ENCODE measurements around the gene TTC4.
"Not testable (repeated sequence)": the region's sequence is repeated elsewhere in the genome, so short reads cannot be mapped to it uniquely, and the experiment has no call there.

Gene TTC4

DNA sequence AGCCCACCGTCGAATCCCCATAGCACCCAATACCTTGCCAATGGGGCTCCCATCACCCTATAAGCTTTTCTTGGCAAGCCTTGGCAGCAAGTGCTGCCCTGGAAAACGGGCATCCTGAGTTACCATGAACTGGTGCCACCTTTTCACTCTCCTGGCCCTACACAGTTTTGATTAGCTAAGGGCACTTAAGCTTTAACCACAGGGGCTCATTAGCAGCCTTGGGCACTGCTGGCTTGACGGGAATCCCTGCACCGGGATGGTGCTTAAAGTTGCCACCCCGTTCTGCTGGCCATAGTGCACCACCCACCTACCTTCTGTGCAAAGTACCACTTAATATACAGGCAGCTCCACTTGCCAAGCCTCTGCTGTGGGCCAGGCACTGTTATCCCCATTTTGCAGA, 34.9 kb downstream of the TTC4 start:
- no peak for DNase-seq (ENCODE audit: low read depth)

DNA sequence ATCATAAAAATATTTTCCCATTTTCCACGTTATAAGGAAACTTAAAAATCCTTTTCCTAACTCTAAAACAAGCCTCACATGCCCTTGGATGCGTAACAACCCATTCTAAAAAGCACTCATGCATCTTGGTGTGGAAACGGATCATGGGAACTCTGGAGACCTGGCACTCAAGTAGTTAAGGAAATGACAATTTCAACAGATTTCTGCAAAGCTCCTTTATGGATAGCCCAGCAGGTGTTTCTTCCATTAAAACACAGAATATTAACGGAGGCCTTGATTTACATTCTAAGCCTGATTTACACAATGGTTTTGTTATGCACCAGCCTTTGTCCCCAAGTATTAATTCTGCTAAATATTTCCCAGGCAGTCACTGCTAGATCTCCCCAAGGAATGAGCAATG, 35.8 kb downstream of the TTC4 start:
- DNase-seq (ENCODE audit: low read depth) = no peak

DNA sequence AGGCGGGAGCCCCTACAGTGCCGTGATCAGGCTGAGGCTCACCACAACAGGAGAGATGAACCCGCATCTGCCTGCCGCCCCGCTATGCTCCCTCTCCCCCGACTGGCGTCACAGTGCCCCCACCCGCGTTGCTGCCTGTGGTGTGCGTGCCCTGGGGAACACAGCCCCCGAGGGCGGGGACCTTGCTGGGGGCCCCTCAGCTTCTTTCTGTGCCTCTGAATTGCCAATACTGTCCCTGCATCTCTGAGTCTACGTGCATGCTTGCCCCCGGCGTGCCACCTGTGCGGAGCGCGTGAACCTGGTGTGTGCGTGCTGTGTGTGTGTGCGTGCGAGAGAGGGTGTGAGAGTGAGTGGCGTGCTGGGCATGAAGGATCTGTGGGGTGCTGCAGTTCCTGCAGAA, 38.4 kb downstream of the TTC4 start:
- DNase-seq (ENCODE audit: low read depth) = no peak

DNA sequence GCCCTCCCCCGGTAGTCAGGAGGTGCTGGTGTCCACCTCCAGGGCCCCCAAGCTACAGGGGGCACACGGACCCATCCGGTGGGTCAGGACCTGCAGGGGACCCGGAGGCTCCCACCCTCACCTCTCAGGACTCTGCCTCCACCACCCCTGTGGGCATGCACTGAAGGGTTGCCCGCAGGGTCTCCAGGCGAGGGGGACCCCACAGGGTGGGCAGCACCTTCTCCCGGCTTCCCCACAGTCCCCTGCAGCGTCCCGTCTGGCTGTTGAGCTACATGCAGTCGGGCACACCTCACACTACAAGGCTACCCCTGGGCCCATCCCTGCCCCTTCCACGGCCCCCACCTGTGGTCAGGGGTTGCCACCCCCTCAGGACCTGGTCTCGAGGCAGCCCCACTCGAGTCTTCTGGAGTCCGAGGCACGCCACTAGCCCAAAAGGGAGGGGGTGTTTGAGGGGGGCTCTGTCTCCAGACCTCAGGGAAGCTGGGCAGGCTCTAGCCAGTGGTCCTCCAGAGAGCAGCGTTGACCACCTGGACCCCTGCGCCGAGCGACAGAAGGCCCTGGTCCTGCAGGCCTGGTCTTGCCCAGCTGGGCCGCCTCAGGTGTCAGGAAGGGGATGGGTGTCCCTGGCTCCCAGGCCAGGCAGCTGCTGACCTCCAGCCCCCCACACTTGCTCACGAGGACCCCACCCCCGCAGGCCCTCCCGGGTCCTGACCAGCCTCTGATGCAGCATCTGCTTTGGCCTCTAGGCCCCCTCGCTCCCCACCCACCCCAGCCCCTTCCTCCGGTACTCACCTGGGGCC, 39.0 kb downstream of the TTC4 start:
- no peak for DNase-seq (ENCODE audit: low read depth)

DNA sequence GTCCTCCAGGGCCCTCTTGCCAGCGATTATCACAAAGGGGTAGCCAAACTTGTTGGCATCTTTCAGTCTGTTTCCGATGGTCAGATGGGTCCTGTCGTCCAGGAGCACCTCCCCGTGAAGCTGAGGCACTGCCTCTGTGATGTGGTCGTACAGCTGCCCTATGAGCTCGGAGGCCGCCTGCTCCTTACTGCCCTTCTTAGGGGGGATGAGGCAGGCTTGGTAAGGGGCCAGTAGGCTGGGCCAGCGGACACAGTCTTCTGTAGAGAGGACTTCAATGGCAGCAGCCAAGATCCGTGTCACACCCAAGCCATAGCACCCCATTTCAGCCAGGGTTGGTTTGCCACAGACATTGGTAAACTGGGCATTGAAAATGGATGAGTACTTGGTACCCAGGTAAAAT, 42.2 kb downstream of the TTC4 start:
- DNase-seq (ENCODE audit: low read depth) = no peak

DNA sequence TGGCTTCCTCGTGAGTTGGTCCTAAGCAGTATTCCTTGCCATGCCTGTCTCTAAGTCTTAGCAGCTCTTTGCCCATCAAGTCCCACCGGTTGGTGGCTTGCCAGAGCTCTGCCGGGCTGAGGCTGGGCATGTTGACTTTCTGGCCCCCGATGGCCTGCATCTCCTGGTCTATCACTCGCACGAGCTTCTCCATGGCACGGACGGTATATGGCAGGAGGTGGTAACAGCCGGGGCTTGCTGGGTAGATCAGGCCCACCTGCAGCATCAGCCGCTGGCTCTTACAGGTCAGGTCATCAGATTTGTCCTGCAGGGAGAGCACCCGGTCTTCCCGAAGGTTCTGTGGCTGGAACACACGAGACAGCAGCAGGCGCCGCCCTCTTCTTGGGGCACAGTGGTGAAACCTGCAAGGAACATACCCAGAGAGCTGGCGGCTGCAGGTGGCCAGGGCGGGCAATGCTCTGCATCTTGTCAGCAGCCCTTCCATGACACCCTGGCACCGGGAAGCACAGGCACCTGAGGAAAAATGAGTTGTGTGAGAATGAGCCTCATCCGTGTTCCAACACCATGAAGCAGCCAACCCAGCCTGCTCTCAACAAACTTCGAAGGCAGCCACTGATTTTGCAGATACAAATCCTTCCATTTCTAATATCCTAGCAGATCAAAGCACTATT, 43.2 kb downstream of the TTC4 start:
- DNase-seq (ENCODE audit: low read depth) = no peak

DNA sequence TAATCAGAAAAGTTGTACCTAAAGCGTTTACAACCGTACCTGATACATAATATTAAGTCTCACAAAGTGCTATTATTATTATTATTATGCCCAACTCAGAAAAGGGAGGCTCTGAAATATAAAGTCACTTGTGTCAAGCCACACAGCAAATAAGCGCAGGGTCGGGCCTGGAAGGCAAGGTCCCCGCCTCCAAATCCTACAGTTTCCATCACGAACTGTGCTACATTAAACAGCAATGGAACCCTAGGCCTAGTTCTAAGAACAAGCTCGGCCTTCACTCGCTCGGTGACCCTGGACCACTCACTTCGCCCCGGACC, 48.1 kb downstream of the TTC4 start:
- no peak for DNase-seq (ENCODE audit: low read depth)

DNA sequence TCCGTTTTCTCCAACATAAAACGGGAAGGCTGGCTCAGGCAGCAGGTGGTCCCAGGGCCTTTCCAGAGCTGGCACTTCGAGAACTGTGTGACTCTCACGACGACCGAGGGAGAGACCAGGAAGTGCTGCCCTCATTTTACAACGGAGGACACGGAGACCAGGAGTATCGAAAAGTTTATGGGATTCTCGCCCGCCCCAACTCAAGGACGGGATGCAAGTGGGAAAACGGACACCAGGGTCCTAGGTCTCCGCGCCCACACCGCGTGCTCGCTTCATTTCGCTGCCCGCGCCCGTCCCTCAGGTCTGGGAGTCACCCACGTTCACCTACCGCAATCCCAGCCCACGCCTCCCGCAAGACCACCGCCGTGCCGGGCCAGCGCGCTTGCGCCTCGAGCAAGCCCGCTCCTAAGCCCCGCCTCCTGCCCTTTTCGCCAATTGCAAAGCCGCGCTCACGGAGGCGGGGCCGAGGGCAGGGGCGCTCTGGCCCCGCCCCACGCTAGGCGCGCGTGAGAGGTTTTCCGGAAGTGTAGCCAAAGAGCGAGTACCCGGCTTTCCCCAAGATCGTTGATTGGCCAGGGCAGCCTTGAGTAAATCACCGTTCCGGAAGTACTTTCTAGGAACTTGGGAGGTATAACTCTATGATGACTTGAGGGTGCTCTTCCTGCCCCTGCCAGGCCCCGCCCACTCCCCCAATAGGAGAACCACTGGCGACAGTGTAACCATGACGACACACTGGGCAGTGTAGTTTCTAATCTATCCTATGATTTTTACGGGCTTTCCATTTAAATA, 48.7 kb downstream of the TTC4 start, which contains the start of gene PARS2:
Gene PARS2 (minus strand): TSS at position 391 of the 789 bp plus-strand sequence. CDS start 5,362 bp downstream, outside the sequence.
- DNase-seq (ENCODE audit: low read depth) = peak; percentile 99

DNA sequence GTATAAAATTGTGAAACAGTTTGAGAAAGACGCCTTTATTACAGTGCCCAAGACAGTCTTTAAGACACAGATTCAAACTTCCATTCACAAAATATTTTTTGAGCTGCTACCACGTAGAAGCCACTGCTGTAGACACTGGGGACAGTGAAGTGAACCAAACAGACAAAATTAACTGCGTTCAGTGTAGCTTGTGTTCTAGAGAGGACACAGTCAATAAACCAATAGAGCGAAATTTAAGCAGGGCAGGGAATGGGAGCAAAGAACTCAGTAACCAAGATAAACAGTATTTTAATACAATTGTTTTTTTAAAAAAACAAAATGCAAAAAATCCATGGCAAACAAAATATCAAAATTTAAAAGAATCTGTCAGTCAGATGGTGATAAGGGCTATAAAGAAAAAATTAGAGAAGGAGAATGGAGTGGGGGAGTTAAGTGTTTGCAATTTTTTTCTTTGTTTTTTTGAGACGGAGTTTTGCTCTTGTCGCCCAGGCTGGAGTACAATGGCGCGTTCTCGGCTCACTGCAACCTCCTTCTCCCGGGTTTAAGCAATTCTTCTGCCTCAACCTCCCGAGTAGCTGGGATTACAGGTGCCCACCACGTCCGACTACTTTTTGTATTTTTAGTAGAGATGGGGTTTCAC, 49.4 kb downstream of the TTC4 start:
- no peak for DNase-seq (ENCODE audit: low read depth)

DNA sequence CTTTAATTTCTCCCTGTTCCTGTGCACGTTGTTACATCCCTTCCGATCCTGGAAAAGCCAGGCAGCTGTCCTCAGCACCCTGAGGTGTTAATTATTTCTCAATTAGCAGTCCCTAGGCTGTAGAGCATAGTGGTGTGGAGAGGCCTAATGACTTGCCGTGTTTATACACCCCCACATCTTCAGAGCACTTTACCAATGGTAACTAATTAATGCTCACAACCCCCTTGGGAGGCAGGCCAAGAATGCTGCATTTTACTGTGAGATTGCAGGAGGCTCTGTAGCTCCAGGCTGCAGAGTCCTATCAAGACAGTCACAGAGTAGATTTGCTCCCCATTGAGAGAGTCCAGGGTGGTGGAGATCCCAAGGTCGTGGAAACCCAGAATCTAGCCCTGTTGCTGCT, 51.1 kb downstream of the TTC4 start:
- DNase-seq (ENCODE audit: low read depth) = no peak

DNA sequence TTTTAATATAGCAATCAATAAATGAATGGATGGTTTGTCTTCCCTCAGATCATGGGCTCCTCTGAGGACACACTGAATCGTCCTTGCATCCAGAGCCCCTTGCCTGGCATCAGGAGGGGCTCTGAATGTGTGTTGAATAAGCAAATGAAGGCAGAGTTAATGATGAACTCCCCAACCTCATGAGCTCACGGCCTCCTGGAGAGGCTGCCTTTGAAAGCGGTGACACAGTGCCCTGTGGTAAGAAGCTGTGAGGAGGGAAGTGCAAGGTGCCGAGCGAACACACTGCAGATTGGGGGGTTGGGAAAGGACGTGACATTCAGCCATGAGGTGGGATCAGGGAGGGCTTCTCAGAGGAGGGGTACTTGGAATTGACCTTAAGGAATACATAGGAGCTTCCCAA, 51.9 kb downstream of the TTC4 start:
- DNase-seq (ENCODE audit: low read depth) = no peak

DNA sequence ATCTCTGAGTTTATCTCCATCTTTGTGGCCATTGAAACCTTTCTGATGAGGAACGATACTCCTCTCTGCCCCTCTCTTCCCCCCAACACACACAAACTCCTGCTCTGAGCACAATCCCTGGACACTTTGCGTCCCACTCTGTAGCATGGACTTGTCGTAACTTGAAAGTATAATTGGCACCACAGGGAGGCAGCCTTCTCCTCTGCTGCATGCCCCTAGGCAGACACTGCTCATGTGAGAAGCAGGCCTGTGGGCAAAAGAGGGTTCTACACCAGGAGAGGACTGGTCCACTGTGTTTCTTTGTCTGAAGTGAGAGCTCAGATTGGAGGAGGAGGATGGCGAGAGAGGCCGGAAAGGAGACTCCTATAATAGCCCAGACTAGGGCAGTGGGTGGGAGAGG, 52.4 kb downstream of the TTC4 start:
- no peak for DNase-seq (ENCODE audit: low read depth)

DNA sequence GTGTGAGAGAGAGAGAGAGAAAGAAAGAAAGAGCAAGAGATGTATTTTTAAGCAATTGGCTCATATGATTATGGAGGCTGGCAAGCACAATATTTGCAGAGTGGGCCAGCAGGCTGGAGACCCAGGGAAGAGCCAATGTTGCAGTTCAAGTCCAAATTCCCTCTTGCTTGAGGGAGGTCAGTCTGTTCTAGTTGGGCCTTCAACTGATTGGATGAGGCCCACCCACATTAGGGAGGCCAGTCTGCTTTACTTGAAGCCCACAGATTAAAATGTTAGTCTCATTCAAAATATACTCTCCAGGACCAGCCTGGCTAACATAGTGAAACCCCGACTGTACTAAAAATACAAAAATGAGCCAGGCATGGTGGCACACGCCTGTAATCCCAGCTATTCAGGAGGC, 57.3 kb downstream of the TTC4 start:
- DNase-seq (ENCODE audit: low read depth) = no peak

DNA sequence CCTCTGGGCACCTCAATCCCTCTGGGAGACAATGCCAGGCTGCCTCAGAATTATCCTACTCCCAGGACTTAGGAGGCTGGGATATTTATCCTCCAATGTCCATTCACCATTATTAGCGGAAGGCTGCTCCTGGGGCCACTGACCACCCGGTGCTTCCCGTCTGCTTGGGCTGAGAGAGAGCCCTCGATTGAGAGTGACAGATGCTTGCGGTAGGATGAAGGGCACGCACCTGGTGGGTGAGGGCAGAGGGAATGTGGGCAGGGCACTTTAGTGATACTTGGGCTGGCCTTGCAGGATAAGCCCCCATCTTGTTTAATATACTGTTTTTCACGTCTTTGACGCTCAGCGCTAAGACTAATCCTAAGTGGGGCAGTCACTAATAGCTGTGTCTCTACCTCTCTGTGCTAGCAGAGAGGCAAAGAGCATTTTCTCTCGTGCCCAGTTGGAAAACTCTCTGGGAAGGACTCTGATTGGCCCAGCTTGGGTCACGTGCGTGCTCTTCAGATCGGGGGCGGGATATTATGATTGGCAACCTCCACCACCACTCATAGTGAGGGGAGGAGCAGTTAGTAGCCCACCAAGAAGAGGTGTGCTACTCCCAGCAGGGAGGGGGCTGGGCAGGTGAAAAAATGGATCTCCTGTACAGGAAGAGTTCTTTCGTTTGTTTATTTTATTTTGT, 59.3 kb downstream of the TTC4 start:
- no peak for DNase-seq (ENCODE audit: low read depth)

DNA sequence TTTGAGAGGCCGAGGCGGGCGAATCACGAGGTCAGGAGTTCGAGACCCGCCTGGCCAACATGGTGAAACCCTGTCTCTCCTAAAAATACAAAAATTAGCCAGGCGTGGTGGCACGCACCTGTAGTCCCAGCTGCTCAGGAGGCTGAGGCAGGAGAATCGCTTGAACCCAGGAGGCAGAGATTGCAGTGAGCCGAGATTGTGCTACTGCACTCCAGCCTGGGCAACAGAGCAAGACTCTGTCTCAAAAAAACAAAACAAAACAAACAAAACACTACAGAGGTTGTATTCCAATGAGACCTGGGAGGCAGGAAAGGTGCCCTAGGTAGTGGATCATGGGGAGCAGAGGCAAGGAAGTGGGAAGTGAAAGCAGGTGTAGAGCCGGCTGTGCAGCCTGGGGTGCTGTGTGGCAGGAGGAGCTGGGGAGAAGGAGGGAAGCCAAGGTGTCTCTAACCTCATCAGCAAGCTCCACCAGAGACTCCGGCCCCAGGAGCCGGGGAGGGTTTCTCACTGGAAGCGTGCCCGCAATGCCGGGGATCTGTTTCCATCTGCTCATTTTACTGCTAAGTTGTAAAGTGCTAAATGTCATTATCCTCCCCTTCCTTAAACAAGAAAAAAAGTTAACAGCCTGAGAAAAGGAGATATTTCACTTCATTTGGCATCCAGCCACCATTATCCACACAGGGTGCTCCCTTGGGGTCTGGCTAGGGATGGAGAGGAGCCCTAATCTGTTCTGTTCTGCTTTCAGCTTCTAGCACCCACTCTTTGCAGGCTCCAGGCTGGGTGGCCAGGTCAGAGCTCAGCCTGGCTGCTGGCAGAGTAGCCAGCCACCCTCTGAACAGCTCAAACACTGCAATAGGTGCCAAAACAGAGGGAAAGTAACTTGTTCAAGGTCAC, 60.4 kb downstream of the TTC4 start:
- not testable (repeated sequence) for DNase-seq (ENCODE audit: low read depth)

DNA sequence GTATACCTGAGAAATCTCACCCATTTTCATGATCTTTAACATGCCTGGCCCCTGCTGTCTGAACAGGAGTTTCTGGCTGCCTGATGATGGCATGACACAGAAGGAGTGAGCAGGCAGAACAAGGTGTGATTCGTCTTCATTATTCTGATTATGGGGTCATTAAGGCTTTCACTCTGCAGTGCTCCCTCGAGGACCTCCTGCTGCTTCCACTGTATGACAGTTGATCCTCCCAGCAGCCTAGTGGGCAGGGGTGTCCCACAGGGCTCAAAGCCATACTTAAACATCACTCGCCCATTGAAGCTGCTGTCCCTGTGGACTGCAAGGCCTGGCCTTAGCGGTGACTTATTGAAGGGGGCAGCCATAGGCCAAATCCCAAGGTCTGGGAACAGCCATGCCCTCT, 61.4 kb downstream of the TTC4 start:
- no peak for DNase-seq (ENCODE audit: low read depth)

DNA sequence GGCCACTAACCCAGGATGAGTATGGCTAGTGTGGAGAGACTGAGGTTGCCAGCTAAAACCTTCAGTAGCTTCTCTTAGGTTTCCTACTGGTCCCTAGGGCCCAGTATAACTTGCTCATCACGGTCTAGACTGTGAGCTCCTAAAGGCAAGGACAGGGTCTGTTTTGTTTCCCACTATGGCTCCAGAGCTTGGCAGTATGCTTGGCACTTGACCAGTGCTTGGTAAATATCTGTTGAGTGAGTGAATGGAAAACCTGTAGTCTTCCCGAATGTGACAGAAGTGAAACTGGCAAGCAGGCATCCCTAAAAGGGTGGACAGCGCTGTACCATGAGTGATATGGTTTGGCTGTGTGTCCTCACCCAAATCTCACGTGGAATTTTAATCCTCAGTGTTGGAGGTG, 61.8 kb downstream of the TTC4 start:
- no peak for DNase-seq (ENCODE audit: low read depth)

DNA sequence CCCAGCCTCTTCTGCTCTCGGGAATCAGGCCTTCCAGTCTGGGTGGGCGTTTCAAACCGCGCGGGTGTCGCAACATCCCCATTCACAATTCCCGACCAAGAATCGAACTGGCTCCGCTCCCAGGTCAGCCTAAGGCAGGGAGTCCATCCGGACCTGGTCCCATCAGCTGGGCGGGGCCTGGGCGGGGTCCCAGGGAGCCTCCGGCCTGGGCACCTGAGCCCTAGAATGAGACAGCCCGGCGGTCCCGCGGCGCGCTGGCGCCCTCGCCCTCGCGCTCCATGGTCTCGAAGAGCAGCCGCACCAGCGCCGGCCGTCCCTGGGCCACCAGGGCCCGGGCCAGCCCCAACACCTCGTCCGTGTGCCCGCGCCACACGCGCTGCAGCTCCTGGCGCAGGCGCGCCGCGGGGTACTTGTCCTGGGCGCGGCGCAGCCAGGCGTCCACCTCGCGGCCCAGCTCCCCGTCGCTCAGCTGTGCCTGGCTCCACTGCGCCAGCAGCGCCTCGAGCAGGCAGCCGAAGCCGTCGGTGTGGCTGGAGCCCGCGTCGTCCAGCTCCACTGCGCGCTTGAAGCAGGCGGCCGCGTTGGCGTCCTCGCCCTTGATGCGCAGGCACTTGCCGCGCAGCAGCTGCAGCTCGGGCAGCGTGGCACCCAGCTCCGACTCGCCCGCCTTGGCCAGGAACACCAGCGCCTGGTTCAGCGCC, 65.5 kb downstream of the TTC4 start:
- no peak for DNase-seq (ENCODE audit: low read depth)

DNA sequence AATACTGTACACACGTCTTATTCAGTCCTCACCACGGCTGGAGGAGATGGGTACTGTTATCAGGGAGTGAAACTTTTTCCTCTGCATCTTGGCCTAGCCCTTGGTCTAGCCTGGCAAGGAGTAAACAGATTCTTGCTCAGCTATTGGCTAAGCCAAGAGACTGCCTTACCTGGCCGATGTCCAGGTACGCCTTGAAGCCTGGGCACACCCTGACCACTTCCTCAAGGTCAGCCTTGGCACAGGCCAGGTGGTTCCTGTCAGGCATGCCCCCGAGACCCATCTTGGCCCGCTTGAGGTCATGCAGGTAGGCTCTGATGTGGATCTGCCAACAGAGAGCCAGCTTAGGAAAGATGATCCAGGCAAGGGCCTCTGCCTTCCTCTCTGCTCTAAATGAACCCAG, 66.5 kb downstream of the TTC4 start:
- no peak for DNase-seq (ENCODE audit: low read depth)

DNA sequence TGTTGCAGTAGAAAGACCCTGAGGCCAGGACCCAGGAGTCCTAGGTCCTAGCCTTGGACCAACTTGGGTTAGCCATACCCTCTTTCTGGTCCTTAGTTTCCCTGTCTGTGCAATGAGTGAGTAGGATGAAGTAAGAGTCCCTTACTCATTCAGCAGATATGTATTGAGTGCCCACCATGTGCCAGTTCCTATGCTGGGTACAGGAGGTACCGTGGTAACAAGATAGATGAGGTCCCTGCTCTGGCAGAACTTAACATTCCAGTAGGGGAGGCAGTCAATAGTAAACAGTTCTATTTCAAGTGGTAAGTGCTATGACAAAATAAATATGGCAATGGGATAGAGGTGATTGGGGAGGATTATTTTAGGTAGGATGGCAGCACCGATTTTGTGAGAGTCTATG, 66.9 kb downstream of the TTC4 start:
- DNase-seq (ENCODE audit: low read depth) = no peak

All from fibroblast of the conjunctiva (primary cell).